ENCODE measurements around the gene PTPN6.

PTPN6 gene

DNA sequence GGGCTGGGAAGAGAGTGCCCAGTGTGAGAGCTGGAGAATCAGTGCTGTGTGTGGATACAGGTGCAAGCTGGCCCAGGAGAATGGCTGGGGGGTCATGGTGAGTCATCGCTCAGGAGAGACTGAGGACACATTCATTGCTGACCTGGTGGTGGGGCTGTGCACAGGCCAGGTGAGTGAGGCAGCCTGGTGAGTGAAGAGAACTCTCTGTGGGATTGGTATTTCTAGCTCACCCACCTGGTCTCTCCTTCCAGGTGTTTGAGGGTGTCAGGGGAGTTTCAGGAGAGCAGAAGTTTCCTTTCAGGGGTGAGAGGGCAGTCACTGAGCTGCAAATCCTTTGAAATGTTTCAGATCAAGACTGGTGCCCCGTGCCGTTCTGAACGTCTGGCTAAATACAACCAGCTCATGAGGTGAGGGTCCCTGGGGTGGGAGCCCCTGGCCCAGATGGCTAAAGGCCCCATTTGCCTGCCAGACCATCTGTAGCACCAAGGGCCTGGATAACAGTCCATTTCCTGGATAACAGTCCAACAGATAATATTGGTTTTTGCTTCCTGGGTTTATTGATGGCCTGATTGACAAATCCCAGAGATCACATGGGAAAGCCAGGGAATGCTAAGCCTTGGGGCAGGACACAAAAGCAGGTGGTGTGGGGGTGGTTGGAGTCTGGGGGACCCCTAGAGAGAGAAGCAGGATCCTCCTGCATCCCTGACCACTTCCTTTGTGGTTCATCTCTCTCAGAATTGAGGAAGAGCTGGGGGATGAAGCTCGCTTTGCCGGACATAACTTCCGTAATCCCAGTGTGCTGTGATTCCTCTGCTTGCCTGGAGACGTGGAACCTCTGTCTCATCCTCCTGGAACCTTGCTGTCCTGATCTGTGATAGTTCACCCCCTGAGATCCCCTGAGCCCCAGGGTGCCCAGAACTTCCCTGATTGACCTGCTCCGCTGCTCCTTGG is 28.9 kb upstream of the PTPN6 start:
- in situ Hi-C loops (cut with MboI; ENCODE audit: low sequenced_read_pairs) = no loop called here

DNA sequence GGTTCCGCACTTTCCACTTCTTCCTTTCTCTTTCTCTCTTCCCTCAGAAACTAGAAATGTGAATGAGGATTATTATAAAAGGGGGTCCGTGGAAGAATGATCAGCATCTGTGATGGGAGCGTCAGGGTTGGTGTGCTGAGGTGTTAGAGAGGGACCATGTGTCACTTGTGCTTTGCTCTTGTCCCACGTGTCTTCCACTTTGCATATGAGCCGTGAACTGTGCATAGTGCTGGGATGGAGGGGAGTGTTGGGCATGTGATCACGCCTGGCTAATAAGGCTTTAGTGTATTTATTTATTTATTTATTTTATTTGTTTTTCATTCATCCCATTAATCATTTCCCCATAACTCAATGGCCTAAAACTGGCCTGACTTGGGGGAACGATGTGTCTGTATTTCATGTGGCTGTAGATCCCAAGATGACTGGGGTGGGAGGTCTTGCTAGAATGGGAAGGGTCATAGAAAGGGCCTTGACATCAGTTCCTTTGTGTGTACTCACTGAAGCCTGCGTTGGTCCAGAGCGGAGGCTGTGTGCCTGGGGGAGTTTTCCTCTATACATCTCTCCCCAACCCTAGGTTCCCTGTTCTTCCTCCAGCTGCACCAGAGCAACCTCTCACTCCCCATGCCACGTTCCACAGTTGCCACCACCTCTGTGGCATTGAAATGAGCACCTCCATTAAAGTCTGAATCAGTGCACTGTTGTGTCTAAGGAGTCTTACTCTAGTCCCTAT is 28.0 kb upstream of the PTPN6 start:
- in situ Hi-C loops (cut with MboI; ENCODE audit: low sequenced_read_pairs) = no loop called here

DNA sequence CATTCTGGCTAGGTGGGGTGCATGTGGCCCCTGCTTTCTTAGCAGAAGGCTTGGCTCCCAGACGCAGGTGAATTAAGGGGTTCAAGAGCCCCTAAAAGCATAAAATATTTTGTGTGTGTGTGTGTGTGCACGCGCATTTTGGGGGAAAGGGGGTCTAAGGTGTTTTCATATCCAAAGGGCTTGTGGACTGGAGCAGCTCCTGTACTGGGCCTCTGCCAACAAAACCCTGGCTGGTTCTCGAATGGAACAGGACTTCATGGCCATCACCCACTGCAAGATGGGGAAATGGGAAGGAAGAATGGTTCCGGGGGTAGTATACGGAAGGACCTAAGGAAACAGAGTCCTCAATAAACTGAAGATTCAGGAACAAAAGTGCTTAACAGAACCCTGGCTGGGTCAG is 27.3 kb upstream of the PTPN6 start:
- in situ Hi-C loops (cut with MboI; ENCODE audit: low sequenced_read_pairs) = no loop called here

DNA sequence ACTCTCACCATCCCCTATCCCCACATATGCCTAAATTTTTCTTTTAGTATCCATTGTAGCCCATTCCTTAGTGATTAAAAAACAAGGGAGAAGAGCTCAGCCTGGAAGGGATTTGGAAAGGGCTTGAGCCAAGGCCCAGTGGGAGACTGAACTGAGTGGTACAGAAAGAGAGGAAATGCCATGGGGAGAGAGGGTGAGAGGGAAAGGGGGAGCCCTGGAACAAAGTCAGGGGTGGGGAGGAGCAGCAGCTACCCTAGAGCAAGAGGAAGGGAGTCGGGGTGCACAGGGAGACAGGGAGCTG is 26.0 kb upstream of the PTPN6 start:
- in situ Hi-C loops (cut with MboI; ENCODE audit: low sequenced_read_pairs) = no loop called here

DNA sequence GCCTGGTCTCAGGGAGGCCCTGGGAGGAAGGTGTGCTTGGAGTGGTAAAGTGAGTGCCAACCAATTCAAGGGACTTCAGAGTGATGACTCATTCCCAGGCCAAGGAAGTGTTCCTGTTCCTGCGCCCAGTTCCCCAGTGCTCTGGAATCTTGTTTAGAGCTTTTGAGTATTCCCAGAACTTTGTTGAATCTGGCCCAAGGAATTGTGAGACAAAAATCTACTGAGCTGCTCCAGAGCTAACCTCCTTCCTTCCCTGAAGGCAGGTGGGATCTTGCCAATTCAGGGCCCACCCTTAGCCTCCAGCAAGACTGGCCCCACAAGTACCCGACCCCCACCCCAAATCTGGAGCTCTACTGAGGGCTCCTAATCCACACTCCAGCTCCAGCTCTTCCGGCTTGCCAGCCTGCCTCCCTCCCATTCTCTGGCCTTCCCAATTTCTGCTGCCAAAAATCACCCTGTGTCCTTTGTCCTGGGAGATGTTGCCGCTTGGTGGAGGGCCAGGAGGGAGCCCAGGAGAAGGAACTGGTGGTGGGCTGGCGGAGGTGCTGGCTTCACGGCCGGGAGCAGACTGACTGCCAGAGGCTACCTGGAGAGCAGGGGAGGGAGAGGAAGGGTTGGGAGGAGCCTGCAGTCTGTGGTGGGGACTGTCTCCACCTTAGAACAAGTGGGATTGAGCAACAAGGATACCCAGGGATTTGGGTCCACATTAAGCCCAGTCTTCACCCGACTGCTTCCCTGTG is 25.4 kb upstream of the PTPN6 start:
- in situ Hi-C loops (cut with MboI; ENCODE audit: low sequenced_read_pairs) = no loop called here

DNA sequence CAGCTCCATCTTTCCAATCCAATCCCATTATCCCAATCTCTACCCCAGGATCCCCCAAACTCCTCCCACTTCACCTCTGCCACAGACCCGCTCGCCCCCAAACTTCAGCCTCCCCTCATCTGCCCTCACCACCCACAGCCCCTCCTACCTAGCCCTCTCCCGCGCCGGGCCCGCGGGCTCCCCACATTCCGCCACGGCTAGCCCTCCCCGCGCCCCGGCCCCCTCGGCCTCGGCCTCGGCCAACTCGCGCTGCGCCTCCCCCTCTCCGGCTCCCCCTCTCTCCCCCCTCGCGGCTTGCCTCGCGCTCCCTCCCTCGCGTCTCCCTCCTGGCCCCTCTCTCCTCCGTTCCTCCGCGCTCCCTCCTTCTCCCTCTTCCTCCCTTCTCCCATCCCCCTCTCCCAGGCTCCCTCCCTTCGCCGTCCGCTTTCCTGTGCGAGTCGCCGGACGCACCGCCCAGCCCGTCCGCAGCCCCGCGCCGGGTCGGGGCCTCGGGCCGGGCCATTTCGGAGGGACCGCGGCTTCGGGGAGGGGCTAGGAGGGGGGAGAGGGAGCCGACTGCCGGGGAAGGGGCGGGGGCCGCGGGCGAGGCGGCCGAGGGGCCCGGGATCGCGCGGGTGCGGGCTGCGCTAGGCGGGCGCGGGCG is 23.7 kb upstream of the PTPN6 start, which contains the start of gene ATN1:
ATN1 (plus strand) TSS at position 581 of the 643 bp plus-strand sequence. CDS start 6,043 bp downstream, outside the sequence.
- in situ Hi-C loops (cut with MboI; ENCODE audit: low sequenced_read_pairs) = no loop called here

DNA sequence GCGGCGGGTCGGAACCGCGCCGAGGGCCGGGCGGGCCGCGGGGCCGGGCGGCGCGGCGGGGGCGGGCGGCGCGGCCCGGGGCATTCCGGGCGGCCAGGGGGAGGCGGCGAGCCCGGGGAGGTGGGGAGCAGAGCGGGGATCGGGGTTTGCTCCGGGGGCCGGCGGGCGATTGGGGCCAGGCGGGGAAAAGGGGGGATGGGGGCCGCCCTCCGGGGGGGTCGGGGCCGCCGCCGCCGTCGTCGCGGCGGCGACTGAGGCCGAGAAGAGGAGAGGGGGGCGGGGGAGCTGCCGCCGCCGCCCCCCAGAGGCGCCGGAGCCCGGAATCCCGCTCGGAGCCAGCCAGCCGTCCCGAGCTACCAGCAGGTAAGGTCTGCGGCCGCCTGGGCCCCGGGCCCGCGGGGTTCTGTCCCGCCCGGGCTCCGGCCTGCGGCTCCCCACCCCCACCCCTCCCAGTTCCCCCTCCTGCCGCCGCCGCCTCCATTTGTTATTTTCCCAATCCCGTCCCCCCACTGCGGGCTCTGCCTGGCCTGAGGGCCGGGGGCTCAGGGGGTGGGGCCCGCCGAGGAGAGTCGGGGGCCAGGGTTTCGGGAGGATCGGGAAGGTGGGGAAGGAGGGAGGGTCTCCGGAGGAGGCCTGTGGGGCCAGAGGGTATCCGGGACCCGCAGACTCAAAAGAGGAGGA is 23.0 kb upstream of the PTPN6 start:
- in situ Hi-C loops (cut with MboI; ENCODE audit: low sequenced_read_pairs) = no loop called here

DNA sequence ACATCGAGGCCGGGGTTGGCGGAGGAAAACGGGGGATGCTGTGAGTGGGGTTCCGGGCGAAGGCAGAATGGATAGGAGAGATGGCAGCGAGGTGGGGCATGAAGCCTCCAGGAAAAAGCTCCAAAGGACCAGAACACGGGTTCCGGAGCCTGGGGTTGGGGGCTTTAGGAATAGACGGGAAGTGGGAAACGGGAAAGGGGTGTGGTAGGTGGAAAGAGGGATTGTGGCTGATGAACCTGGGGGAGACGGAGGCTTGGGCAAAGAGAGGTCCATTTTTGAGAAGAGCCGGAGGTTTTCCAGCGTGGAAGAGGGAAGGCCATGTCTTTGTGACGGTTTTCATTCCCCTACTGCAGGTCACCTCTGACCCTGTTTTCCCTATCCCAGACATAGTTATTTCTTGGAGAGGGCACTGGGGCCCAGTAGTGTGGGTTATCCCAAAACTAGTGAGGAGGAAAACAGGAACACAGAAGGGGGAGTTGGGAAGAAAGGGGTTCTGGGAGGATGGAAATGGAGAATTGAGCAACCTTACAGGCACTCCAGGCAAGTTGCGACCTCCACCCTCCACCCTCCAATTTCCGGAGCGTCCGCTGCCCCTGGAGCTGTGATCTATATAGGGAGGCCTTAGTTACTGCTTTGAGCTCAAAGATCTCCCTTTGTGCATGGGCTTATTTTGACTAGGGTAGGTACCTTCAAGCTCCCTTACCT is 22.3 kb upstream of the PTPN6 start:
- in situ Hi-C loops (cut with MboI; ENCODE audit: low sequenced_read_pairs) = no loop called here

DNA sequence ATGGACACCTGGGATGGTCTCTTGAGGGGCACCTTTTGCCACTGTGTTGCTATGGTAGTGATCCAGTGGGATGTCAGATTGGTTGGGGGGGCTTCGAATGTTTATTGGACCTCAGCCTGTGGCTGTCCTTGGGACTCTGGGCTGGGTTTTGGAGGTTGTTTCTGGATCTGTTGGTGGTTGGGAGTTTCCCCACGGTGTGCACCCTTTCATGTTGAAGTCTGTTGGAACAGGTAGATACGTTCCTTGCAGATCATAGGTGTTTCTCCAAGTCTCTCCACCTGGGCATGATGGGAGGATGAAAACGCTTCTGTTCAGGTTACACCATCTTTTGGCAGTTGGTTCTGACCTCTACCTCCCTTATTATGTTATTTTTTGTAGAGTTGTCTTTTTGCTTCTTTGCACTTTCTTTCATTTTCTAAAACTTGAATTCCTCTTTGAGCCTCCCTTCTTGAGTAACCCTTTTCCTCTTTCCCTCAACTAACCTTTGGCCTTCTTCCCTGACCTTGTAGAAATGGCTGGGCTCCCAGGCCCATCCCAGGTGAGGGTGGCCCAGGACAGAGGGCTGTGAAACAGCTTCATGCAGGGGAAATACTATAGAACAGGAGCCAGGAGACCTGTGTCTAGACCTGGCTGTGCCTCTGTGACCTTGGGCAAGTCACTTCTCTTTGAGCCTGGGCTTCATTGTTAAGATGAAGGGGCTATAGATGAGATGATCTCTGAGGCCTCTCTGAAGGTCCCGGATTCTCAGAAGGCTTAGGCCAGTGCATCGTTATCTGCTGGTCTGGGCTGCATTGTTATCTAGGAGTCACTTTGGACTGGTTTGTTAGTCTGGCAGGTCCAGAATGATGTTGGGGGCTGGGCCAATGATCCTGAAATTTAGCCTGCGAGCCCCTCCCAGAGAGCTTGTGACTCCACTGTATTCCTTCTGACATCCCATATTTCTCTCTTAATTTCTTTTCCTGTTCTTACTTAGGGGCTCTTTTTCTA is 21.4 kb upstream of the PTPN6 start:
- in situ Hi-C loops (cut with MboI; ENCODE audit: low sequenced_read_pairs) = no loop called here

DNA sequence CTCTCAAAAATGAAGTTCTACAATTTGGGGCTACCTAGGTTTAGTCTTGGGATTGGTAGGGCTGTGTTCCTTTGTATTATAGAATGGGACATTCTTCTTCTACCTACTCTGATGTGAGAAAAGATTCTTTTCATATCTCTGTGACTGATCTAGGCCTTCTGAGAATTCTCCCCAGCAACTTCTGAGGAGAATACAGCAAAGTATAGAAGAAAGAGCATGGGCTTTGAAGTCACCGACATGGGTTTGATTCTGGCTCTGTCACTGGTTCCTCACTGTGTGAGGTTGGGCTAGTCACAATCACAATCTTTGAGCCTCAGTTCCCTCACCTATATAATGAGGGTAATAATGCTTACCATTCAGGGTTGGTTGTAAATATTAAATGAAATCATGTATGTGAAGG is 18.4 kb upstream of the PTPN6 start:
- in situ Hi-C loops (cut with MboI; ENCODE audit: low sequenced_read_pairs) = no loop called here

DNA sequence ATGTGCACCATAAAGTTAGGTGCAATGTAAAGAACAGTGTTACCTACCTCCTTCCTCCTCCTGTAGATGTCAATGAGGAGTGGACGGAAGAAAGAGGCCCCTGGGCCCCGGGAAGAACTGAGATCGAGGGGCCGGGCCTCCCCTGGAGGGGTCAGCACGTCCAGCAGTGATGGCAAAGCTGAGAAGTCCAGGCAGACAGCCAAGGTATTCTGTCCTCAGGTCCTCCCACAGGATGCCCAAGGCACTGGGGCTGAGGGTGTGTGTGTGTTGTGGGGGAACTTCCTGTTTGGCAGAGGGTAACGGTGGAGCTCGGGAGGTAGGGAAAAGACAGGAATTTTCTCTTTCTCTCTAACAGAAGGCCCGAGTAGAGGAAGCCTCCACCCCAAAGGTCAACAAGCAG is 17.0 kb upstream of the PTPN6 start:
- in situ Hi-C loops (cut with MboI; ENCODE audit: low sequenced_read_pairs) = no loop called here

DNA sequence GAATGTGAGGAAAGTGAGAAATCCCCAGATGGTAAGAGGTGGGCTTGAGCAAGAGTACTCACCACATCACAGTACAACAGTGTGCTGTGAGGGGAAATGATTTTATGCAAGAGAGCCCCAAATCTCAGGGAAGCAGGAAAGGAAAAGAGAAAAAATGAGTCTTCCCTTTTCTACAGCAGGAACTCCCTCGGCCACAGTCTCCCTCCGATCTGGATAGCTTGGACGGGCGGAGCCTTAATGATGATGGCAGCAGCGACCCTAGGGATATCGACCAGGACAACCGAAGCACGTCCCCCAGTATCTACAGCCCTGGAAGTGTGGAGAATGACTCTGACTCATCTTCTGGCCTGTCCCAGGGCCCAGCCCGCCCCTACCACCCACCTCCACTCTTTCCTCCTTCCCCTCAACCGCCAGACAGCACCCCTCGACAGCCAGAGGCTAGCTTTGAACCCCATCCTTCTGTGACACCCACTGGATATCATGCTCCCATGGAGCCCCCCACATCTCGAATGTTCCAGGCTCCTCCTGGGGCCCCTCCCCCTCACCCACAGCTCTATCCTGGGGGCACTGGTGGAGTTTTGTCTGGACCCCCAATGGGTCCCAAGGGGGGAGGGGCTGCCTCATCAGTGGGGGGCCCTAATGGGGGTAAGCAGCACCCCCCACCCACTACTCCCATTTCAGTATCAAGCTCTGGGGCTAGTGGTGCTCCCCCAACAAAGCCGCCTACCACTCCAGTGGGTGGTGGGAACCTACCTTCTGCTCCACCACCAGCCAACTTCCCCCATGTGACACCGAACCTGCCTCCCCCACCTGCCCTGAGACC is 15.6 kb upstream of the PTPN6 start:
- in situ Hi-C loops (cut with MboI; ENCODE audit: low sequenced_read_pairs) = no loop called here

DNA sequence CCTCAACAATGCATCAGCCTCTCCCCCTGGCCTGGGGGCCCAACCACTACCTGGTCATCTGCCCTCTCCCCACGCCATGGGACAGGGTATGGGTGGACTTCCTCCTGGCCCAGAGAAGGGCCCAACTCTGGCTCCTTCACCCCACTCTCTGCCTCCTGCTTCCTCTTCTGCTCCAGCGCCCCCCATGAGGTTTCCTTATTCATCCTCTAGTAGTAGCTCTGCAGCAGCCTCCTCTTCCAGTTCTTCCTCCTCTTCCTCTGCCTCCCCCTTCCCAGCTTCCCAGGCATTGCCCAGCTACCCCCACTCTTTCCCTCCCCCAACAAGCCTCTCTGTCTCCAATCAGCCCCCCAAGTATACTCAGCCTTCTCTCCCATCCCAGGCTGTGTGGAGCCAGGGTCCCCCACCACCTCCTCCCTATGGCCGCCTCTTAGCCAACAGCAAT is 14.9 kb upstream of the PTPN6 start:
- in situ Hi-C loops (cut with MboI; ENCODE audit: low sequenced_read_pairs) = no loop called here

DNA sequence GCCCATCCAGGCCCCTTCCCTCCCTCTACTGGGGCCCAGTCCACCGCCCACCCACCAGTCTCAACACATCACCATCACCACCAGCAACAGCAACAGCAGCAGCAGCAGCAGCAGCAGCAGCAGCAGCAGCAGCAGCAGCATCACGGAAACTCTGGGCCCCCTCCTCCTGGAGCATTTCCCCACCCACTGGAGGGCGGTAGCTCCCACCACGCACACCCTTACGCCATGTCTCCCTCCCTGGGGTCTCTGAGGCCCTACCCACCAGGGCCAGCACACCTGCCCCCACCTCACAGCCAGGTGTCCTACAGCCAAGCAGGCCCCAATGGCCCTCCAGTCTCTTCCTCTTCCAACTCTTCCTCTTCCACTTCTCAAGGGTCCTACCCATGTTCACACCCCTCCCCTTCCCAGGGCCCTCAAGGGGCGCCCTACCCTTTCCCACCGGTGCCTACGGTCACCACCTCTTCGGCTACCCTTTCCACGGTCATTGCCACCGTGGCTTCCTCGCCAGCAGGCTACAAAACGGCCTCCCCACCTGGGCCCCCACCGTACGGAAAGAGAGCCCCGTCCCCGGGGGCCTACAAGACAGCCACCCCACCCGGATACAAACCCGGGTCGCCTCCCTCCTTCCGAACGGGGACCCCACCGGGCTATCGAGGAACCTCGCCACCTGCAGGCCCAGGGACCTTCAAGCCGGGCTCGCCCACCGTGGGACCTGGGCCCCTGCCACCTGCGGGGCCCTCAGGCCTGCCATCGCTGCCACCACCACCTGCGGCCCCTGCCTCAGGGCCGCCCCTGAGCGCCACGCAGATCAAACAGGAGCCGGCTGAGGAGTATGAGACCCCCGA is 14.3 kb upstream of the PTPN6 start:
- in situ Hi-C loops (cut with MboI; ENCODE audit: low sequenced_read_pairs) = no loop called here

DNA sequence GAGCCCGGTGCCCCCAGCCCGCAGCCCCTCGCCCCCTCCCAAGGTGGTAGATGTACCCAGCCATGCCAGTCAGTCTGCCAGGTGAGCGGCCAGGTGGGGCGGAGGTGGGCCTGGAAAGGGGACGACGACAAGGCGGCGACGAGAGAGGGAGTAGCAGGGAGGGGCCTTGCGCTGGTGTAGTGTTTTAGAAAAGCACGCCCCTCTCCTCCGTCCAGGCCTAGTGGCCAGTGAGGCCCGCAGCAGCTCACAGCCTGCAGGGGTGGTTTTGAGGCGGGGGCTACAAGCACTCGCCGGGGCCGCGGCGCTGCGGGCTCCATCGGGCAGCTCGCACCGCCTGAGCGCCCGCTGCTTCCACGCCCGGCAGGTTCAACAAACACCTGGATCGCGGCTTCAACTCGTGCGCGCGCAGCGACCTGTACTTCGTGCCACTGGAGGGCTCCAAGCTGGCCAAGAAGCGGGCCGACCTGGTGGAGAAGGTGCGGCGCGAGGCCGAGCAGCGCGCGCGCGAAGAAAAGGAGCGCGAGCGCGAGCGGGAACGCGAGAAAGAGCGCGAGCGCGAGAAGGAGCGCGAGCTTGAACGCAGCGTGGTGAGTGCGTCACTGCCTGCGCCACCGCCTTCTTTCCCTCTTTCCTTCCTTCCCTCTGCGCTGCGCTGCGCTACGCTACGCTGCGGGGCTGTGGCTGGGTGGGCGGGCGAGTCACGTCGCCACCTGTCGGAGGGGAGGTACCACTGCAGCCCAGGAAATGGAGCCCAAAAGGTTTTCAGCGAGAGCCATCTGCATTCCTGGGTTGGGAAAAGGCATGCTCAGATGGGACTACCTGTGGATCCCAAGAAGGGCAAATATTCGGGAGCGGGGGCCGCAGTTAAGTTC is 13.4 kb upstream of the PTPN6 start:
- in situ Hi-C loops (cut with MboI; ENCODE audit: low sequenced_read_pairs) = no loop called here

All from HL-60/S4 treated with retinoic acid at 250 ng/mL for 4 days and 3 days (cell line).